Lung (tissue), 12 donors: ENCODE measurements around the gene SCOC. TPM values are rescaled to one million over a fixed set of nuclear protein-coding genes. Genes with fewer than 3 reads are reported as not detected.
"Not testable (repeated sequence)": the region's sequence is repeated elsewhere in the genome, so short reads cannot be mapped to it uniquely, and the experiment has no call there.

Source experiments
- ATAC-seq: fragments of 200-7000 bp; cut with Tn5 transposase; one replicate; pipeline ENCODE4 v1.9.1; 2020; ENCODE audit warnings: moderate number of reproducible peaks; ENCODE audit not compliant: insufficient read depth, low FRiP score
- DNase-seq, 3 donors: peaks; one replicate each; pipeline ENCODE4 v3.0.0-alpha.2; 2013 to 2017
- H3K27ac ChIP-seq, 2 donors: one replicate each; pipeline ENCODE4 v1.5.1; 2013; ENCODE audit warnings: mild to moderate bottlenecking in 2 of 2, moderate library complexity in 2 of 2, control low read depth in 1 of 2, inconsistent platforms in 1 of 2, low read depth in 1 of 2, low read length in 1 of 2
- H3K27me3 ChIP-seq, 3 donors: one replicate each; pipeline ENCODE4 v1.5.1; 2013; ENCODE audit warnings: low read length in 2 of 3; ENCODE audit not compliant: control insufficient read depth in 3 of 3, insufficient read depth in 3 of 3
- H3K36me3 ChIP-seq, 4 donors: one replicate each; pipeline ENCODE4 v1.5.1; 2013; ENCODE audit warnings: low read length in 4 of 4, mild to moderate bottlenecking in 1 of 4, moderate library complexity in 1 of 4; ENCODE audit not compliant: control insufficient read depth in 4 of 4, insufficient read depth in 4 of 4
- H3K4me1 ChIP-seq, 5 donors: one replicate each; pipeline ENCODE4 v1.5.1; 2013; ENCODE audit warnings: low read length in 5 of 5, mild to moderate bottlenecking in 2 of 5, moderate library complexity in 1 of 5; ENCODE audit not compliant: control insufficient read depth in 5 of 5, insufficient read depth in 5 of 5
- H3K4me3 ChIP-seq: one replicate; pipeline ENCODE4 v1.5.1; 2013; ENCODE audit warnings: mild to moderate bottlenecking, control low read depth, moderate library complexity
- H3K9ac ChIP-seq, 2 donors: one replicate each; pipeline ENCODE4 v1.5.1; 2013; ENCODE audit warnings: low read length in 2 of 2, control low read depth in 1 of 2; ENCODE audit not compliant: insufficient read depth in 1 of 2
- H3K9me3 ChIP-seq, 4 donors: one replicate each; pipeline ENCODE4 v1.5.1; 2013; ENCODE audit warnings: low read length in 3 of 4, mild to moderate bottlenecking in 1 of 4, moderate library complexity in 1 of 4; ENCODE audit not compliant: control insufficient read depth in 4 of 4, insufficient read depth in 3 of 4
- WGBS, 2 donors: extraction: QIAGEN DNeasy Blood & Tissue Kit; methylation state at CpG; one replicate each; pipeline ENCODE4 v1.1.7; 2013; 5-methylcytosine and 5-hydroxymethylcytosine counted together
- polyA plus RNA-seq, 2 donors: library from polyadenylated mRNA; stranded (reverse); fragments of 200-250 nt; gene quantifications; one replicate each; pipeline ENCODE4 v1.2.1, GENCODE V29; 2013
- total RNA-seq, 2 donors: library from RNA; depleted of rRNA in 1 of 2; stranded (reverse); fragments of >200 nt in 1 of 2; gene quantifications; one replicate each; pipeline ENCODE4 v1.2.1, GENCODE V29; 2014 to 2021
- TF ChIP-seq, protein P1 (sequence below): IDR thresholded peaks from 2 replicates; pipeline ENCODE4 v1.5.1; 2012; ENCODE audit warnings: mild to moderate bottlenecking; ENCODE audit errors: control extremely low read depth, extremely low read depth
- donor health status: control.
- donor health status: control.
- donor health status: Bipolar disorder and iron deficiency.
- donor health status: healthy.
- donor health status: DM: yes; HTN: yes; CAD: no.

The SCOC gene
- total and polyA plus RNA-seq, 4 donors = 36.5 to 44.4 (median 38.1) TPM

DNA sequence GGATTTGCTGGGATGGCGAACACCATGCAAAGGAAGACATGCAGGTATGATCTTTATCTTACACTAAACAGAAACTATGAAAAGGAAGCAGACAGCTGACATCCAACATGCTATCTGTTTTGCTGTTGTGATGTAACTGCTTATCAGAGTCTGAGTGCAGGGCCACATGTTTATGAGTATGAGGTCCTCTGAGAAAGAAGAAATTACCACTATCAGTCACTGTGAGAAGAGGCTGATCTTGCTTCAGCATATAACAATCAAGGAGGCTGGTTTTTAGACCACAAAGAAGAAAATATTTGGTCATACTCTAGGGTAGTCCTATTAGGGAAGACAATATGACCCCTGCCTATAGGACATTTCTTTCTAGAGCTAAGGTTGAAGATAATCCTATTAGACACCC lies 35.5 kb downstream of the SCOC start:
- Histone ChIP-seq H3K9ac (no peak overlapping the region), H3K9me3 (no peaks in the 10 kb centered on the region), H3K27ac (no peak overlapping the region), H3K4me1 (no peaks in the 10 kb centered on the region), H3K4me3 (no peak overlapping the region), H3K27me3 (no peaks in the 10 kb centered on the region), H3K36me3 (no peaks in the 10 kb centered on the region)
- TF ChIP-seq, protein P1, sequence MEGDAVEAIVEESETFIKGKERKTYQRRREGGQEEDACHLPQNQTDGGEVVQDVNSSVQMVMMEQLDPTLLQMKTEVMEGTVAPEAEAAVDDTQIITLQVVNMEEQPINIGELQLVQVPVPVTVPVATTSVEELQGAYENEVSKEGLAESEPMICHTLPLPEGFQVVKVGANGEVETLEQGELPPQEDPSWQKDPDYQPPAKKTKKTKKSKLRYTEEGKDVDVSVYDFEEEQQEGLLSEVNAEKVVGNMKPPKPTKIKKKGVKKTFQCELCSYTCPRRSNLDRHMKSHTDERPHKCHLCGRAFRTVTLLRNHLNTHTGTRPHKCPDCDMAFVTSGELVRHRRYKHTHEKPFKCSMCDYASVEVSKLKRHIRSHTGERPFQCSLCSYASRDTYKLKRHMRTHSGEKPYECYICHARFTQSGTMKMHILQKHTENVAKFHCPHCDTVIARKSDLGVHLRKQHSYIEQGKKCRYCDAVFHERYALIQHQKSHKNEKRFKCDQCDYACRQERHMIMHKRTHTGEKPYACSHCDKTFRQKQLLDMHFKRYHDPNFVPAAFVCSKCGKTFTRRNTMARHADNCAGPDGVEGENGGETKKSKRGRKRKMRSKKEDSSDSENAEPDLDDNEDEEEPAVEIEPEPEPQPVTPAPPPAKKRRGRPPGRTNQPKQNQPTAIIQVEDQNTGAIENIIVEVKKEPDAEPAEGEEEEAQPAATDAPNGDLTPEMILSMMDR = no peak
- no peak for DNase-seq
- ATAC-seq = no peak
- 81 to 90% methylated on average over 1 of the region's 1 CpG for WGBS, 2 donors

DNA sequence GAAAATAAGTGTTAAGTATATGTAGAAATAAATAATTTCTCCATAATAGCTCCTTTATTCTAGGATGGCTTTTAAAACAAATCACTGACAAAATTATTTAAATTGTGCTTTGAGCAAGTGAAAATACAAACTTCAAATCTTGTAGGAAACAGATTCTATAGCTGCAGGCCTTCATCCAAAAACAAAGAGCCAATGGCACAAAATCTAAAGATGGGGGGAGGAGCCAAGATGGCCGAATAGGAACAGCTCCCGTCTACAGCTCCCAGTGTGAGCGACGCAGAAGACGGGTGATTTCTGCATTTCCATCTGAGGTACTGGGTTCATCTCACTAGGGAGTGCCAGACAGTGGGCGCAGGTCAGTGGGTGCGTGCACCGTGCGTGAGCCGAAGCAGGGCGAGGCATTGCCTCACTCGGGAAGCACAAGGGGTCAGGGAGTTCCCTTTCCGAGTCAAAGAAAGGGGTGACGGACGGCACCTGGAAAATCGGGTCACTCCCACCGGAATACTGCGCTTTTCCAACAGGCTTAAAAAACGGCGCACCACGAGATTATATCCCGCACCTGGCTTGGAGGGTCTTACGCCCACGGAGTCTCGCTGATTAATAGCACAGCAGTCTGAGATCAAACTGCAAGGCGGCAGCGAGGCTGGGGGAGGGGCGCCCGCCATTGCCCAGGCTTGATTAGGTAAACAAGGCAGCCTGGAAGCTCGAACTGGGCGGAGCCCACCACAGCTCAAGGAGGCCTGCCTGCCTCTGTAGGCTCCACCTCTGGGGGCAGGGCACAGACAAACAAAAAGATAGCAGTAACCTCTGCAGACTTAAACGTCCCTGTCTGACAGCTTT lies 39.9 kb downstream of the SCOC start:
- H3K27me3 ChIP-seq, H3K9ac ChIP-seq, H3K9me3 ChIP-seq, DNase-seq, ATAC-seq, H3K36me3 ChIP-seq, H3K4me1 ChIP-seq, H3K27ac ChIP-seq, H3K4me3 ChIP-seq: not testable (repeated sequence)
- WGBS, 2 donors = 90 to 92% methylated on average over 28 to 32 of the region's 32 CpGs

GRCh38 chr4:140423106-140423505 lies 49.7 kb downstream of the SCOC start:
- DNase-seq (no peak), ATAC-seq (no peak)
- TF ChIP-seq, protein P1 = no peak
- Histone ChIP-seq H3K36me3 (peaks cover 0 to 2% (median 0%) of the 10 kb centered on the region in 4 donors), H3K4me3 (no peak overlapping the region), H3K27ac (no peak overlapping the region), H3K4me1 (peaks cover 0 to 11% (median 3%) of the 10 kb centered on the region in 5 donors), H3K9me3 (no peaks in the 10 kb centered on the region), H3K27me3 (peaks cover 0 to 5% (median 2%) of the 10 kb centered on the region in 3 donors), H3K9ac (no peak overlapping the region)

DNA sequence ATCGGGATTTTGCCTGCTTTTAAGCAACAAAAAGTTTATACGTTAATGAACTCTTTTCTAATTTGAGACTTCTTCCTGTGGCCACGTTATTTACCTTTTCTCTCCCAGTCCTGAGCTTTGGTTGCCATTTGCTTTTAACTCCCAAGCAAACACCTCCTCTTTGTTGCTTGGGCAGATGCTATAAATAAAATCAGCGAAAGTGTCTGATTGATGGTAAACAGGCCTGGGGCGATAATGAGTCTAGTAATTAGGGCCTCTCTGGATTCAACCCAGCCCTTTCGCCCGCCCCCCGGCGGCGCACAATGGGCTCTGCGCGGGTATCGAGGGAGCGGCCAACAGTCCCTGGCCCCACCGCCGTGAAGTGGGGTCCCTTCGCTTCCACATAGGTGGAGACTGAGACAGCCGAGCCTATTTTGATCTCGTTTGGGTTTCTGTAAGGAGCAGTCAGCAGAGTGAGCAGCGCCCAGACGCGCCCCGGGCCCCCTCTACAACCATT lies 53.2 kb downstream of the SCOC start:
- H3K4me3 ChIP-seq = peak overlapping the region; percentile 72
- H3K9ac ChIP-seq = peak overlapping the region in 1 of 2 donors; percentile 20
- DNase-seq = peak in 1 of 3 donors; percentile 30
- H3K27ac ChIP-seq = peak overlapping the region in 1 of 2 donors; percentile 83
- peaks cover 0 to 5% (median 5%) of the 10 kb centered on the region in 3 donors for H3K27me3 ChIP-seq
- WGBS, 2 donors = 5 to 9% methylated on average over 23 of the region's 23 CpGs
- peaks cover 0 to 2% (median 0%) of the 10 kb centered on the region in 4 donors for H3K36me3 ChIP-seq
- ATAC-seq = no peak
- no peaks in the 10 kb centered on the region for H3K9me3 ChIP-seq
- peaks cover 0 to 9% (median 3%) of the 10 kb centered on the region in 5 donors for H3K4me1 ChIP-seq
- TF ChIP-seq, protein P1 = no peak
